Panc1 (cell line): Measurements from ENCODE around the gene STK31. TPM values are rescaled to one million over a fixed set of nuclear protein-coding genes. Genes with fewer than 3 reads are reported as not detected.

Experiments used
- ATAC-seq: fragments of 200-7000 bp; cut with Tn5 transposase; 2 replicates; pipeline ENCODE4 v1.9.1; 2020; ENCODE audit warnings: mild to moderate bottlenecking, moderate library complexity
- BruUV-seq: library from RNA; stranded (reverse); fragments of 400-500 nt; replicated peaks from 2 replicates; lab custom pipeline; 2021; lab: Mats Ljungman, UMichigan
- CTCF ChIA-PET: fragments of 300-600 bp; sonication (Branson Sonifier 250); formaldehyde crosslinking; loops from one replicate; lab custom pipeline; 2022; ENCODE audit warnings: antibody characterized with exemption; lab: Charles Lee
- POLR2A ChIA-PET: fragments of 300-600 bp; sonication (Branson Sonifier 250); formaldehyde crosslinking; loops from one replicate; lab custom pipeline; 2022; ENCODE audit warnings: antibody characterized with exemption; lab: Charles Lee
- DNase-seq: peaks from one replicate; pipeline ENCODE4 v3.0.0-alpha.2; 2010; ENCODE audit warnings: low read depth, low spot score
- H3K27ac ChIP-seq: 2 replicates; pipeline ENCODE4 v1.5.1; 2011; ENCODE audit warnings: mild to moderate bottlenecking, low read length, inconsistent platforms
- H3K27me3 ChIP-seq: fragments of 200-500 bp; sonication (Bioruptor generic); 2 replicates; pipeline ENCODE4 v1.6.0; 2014; ENCODE audit warnings: low read length, inconsistent platforms; ENCODE audit not compliant: control insufficient read depth, insufficient read depth
- H3K36me3 ChIP-seq: fragments of 200-500 bp; sonication (Bioruptor generic); 2 replicates; pipeline ENCODE4 v1.5.1; 2014; ENCODE audit warnings: inconsistent platforms, mild to moderate bottlenecking, low read length, moderate library complexity; ENCODE audit not compliant: control insufficient read depth, insufficient read depth
- H3K4me1 ChIP-seq: 2 replicates; pipeline ENCODE4 v1.5.1; 2011; ENCODE audit warnings: inconsistent platforms, mild to moderate bottlenecking, low read length, moderate library complexity; ENCODE audit not compliant: control insufficient read depth, insufficient read depth
- H3K4me3 ChIP-seq, 2 experiments: 2 replicates each; pipeline ENCODE4 v1.5.1; 2011 to 2012; ENCODE audit warnings: low read depth in 2 of 2, low read length in 2 of 2, mild to moderate bottlenecking in 2 of 2, inconsistent platforms in 1 of 2, moderate library complexity in 1 of 2
- H3K9me3 ChIP-seq: fragments of 200-500 bp; sonication (Bioruptor generic); 2 replicates; pipeline ENCODE4 v1.5.1; 2014; ENCODE audit warnings: low read depth, mild to moderate bottlenecking, inconsistent platforms, low read length, moderate library complexity; ENCODE audit not compliant: control insufficient read depth, insufficient read depth
- CTCF ChIP-seq: fragments of 450-650 bp; IDR thresholded peaks from 2 replicates; pipeline ENCODE4 v1.5.1; 2017; ENCODE audit warnings: mild to moderate bottlenecking
- POLR2AphosphoS5 ChIP-seq: IDR thresholded peaks from 2 replicates; pipeline ENCODE4 v1.6.1; 2012; ENCODE audit warnings: mild to moderate bottlenecking, low read depth, low read length, moderate library complexity
- SIN3A ChIP-seq: IDR thresholded peaks from 2 replicates; pipeline ENCODE4 v1.6.1; 2012; ENCODE audit warnings: low read depth, mild to moderate bottlenecking, low read length, moderate library complexity, borderline replicate concordance; ENCODE audit not compliant: insufficient read depth
- TCF7L2 ChIP-seq: IDR thresholded peaks from 2 replicates; pipeline ENCODE4 v1.6.1; 2011; ENCODE audit warnings: mild to moderate bottlenecking, low read depth, low read length, inconsistent platforms
- in situ Hi-C: cut with HindIII; loops from 2 replicates; pipeline ENCODE4 v1.10.0; 2016; ENCODE audit warnings: low sequenced_read_pairs, low pct_unique_long_range_greater_than_20kb
- intact Hi-C: fragments of 100-400 bp; cut with micrococcal nuclease; formaldehyde crosslinking; loops from one replicate; pipeline ENCODE4 v1.10.0; 2022; ENCODE audit not compliant: unreplicated experiment
- total RNA-seq: library from RNA; stranded (reverse); gene quantifications from one replicate; pipeline ENCODE4 v1.2.1, GENCODE V29; 2021; ENCODE audit not compliant: unreplicated experiment
- TF ChIP-seq, protein P1 (sequence below), 2 experiments: IDR thresholded peaks; 2 replicates each; pipeline ENCODE4 v1.6.1; 2011 to 2012; ENCODE audit warnings: low read depth in 2 of 2, control low read depth in 1 of 2, low read length in 1 of 2, mild to moderate bottlenecking in 1 of 2, moderate library complexity in 1 of 2; ENCODE audit not compliant: insufficient read depth in 1 of 2

The STK31 gene
- total RNA-seq, 1 experiment from 2014 or later = 1.0 TPM

GRCh38 chr7:23664122-23664521, 45.9 kb upstream of the STK31 start:
- no TSS peak for BruUV-seq
- no peak overlapping the region for H3K4me3 ChIP-seq
- H3K9me3 ChIP-seq = no peaks in the 10 kb centered on the region
- intact Hi-C loops = no loop called here
- ChIA-PET POLR2A (no interaction called here), CTCF (no interaction called here)
- no peaks in the 10 kb centered on the region for H3K27me3 ChIP-seq
- ATAC-seq (no peak), DNase-seq (no peak)
- no peaks in the 10 kb centered on the region for H3K4me1 ChIP-seq
- no peaks in the 10 kb centered on the region for H3K36me3 ChIP-seq
- no peak overlapping the region for H3K27ac ChIP-seq
- TF ChIP-seq POLR2AphosphoS5 (no peak), SIN3A (no peak), TCF7L2 (no peak), CTCF (no peak)
- TF ChIP-seq, protein P1, sequence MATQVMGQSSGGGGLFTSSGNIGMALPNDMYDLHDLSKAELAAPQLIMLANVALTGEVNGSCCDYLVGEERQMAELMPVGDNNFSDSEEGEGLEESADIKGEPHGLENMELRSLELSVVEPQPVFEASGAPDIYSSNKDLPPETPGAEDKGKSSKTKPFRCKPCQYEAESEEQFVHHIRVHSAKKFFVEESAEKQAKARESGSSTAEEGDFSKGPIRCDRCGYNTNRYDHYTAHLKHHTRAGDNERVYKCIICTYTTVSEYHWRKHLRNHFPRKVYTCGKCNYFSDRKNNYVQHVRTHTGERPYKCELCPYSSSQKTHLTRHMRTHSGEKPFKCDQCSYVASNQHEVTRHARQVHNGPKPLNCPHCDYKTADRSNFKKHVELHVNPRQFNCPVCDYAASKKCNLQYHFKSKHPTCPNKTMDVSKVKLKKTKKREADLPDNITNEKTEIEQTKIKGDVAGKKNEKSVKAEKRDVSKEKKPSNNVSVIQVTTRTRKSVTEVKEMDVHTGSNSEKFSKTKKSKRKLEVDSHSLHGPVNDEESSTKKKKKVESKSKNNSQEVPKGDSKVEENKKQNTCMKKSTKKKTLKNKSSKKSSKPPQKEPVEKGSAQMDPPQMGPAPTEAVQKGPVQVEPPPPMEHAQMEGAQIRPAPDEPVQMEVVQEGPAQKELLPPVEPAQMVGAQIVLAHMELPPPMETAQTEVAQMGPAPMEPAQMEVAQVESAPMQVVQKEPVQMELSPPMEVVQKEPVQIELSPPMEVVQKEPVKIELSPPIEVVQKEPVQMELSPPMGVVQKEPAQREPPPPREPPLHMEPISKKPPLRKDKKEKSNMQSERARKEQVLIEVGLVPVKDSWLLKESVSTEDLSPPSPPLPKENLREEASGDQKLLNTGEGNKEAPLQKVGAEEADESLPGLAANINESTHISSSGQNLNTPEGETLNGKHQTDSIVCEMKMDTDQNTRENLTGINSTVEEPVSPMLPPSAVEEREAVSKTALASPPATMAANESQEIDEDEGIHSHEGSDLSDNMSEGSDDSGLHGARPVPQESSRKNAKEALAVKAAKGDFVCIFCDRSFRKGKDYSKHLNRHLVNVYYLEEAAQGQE (IDR thresholded peaks at IDR 0.05; ENCODE audit: insufficient read depth in 1 of 2, low read depth in 2 of 2, low read length in 1 of 2) = no peak
- in situ Hi-C loops = no loop called here

DNA sequence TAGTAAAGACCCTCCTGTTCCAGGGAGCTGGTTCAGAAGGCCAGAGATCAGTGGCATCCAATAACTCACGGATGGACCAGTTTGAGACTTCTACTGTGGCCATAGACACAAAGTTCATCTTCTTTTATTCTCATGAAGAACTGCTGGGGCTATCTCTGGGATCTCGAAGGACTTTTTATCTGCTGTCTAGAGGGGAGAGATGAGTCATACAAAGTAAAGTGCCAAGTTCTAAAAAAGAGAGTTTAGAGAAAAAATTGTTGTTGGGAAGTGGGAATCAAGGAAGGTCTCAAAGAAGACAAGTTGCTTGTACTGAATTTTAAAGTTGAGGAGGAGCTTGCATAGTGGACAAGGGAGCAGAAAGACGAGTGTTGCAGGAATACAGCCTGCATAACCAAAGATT, 38.0 kb upstream of the STK31 start:
- DNase-seq (no peak), ATAC-seq (no peak)
- no peaks in the 10 kb centered on the region for H3K36me3 ChIP-seq
- TF ChIP-seq, protein P1 (IDR thresholded peaks at IDR 0.05; ENCODE audit: insufficient read depth in 1 of 2, low read depth in 2 of 2, low read length in 1 of 2) = no peak
- TF ChIP-seq TCF7L2 (no peak), POLR2AphosphoS5 (no peak), SIN3A (no peak), CTCF (no peak)
- BruUV-seq = no TSS peak
- no peak overlapping the region for H3K27ac ChIP-seq
- in situ Hi-C loops = no loop called here
- CTCF ChIA-PET = no interaction called here
- H3K27me3 ChIP-seq = no peaks in the 10 kb centered on the region
- POLR2A ChIA-PET = no interaction called here
- H3K4me1 ChIP-seq = no peaks in the 10 kb centered on the region
- intact Hi-C loops = no loop called here
- no peaks in the 10 kb centered on the region for H3K9me3 ChIP-seq
- H3K4me3 ChIP-seq = no peak overlapping the region
